Kidney (tissue), 14 donors: ENCODE measurements around the gene ZSCAN18. TPM values are rescaled to one million over a fixed set of nuclear protein-coding genes. Genes with fewer than 3 reads are reported as not detected.

Experiments
- DNase-seq, 5 donors: peaks; one replicate each; pipeline ENCODE4 v3.0.0-alpha.2; 2013 to 2020
- FAIRE-seq: peaks from 2 replicates; lab custom pipeline; 2012; peaks lifted over from hg19 to GRCh38; lab: Jason Lieb, UNC
- H3K27ac ChIP-seq, 2 donors: one replicate each; pipeline ENCODE4 v1.7.0; 2013; ENCODE audit warnings: low read depth in 2 of 2, low read length in 2 of 2, inconsistent platforms in 1 of 2
- H3K27me3 ChIP-seq: one replicate; pipeline ENCODE4 v1.7.1; 2013; ENCODE audit warnings: low read length, inconsistent platforms; ENCODE audit not compliant: control insufficient read depth, insufficient read depth
- H3K36me3 ChIP-seq, 3 donors: one replicate each; pipeline versions ENCODE4 v1.7.0 to v1.7.1; 2013; ENCODE audit warnings: low read length in 3 of 3, control low read depth in 1 of 3, inconsistent platforms in 1 of 3; ENCODE audit not compliant: insufficient read depth in 3 of 3, control insufficient read depth in 2 of 3
- H3K4me1 ChIP-seq, 3 donors: one replicate each; pipeline versions ENCODE4 v1.7.0 to v1.7.1; 2013; ENCODE audit warnings: low read length in 3 of 3, inconsistent platforms in 1 of 3, low read depth in 1 of 3; ENCODE audit not compliant: control insufficient read depth in 2 of 3, insufficient read depth in 2 of 3
- H3K4me3 ChIP-seq, 3 donors: one replicate each; pipeline versions ENCODE4 v1.7.0 to v1.8.1; 2013; ENCODE audit warnings: low read length in 3 of 3, control low read depth in 1 of 3, inconsistent platforms in 1 of 3
- H3K9ac ChIP-seq, 3 donors: one replicate each; pipeline versions ENCODE4 v1.7.0 to v1.7.1; 2013; ENCODE audit warnings: low read length in 3 of 3, control low read depth in 1 of 3, inconsistent platforms in 1 of 3
- H3K9me3 ChIP-seq, 3 donors: one replicate each; pipeline versions ENCODE4 v1.7.0 to v1.7.1; 2013; ENCODE audit warnings: low read length in 3 of 3, control low read depth in 1 of 3, inconsistent platforms in 1 of 3; ENCODE audit not compliant: control insufficient read depth in 2 of 3, insufficient read depth in 1 of 3
- intact Hi-C: fragments of 100-400 bp; cut with DNase I; formaldehyde crosslinking; loops from one replicate; pipeline ENCODE4 v1.11.1; 2022
- polyA plus RNA-seq: library from polyadenylated mRNA; stranded (reverse); fragments of 350-450 nt; fragmentation: Illumina TruSeq; extraction: RNeasy Lipid Tissue Mini Kit (QIAGEN cat#74804); gene quantifications from one replicate; pipeline ENCODE4 v1.2.3, GENCODE V29; 2014; ENCODE audit warnings: low read depth, low replicate concordance; ENCODE audit not compliant: insufficient read depth
- total RNA-seq: library from RNA; stranded (reverse); fragmentation: NEBNext Ultra II Directional; extraction: Animal tissue kit (Norgen Biotek cat#: 25700); gene quantifications from one replicate; pipeline ENCODE4 v1.2.1, GENCODE V29; 2021
- TF ChIP-seq, protein P1 (sequence below): IDR thresholded peaks from 3 replicates; pipeline ENCODE4 v1.5.1; 2012; ENCODE audit warnings: mild to moderate bottlenecking, moderate library complexity, borderline replicate concordance; ENCODE audit not compliant: insufficient read depth; ENCODE audit errors: extremely low read depth
- donor health status: control.
- donor health status: control.
- donor health status: control.
- donor health status: control.
- donor health status: control.
- donor health status: DM: yes; HTN: yes; CAD: no.
- donor health status: Normal renal cell carcinoma (clear cell type).

Gene ZSCAN18
- total and polyA plus RNA-seq, 2 donors from 2014 or later, result 73.2 to 103 TPM

DNA sequence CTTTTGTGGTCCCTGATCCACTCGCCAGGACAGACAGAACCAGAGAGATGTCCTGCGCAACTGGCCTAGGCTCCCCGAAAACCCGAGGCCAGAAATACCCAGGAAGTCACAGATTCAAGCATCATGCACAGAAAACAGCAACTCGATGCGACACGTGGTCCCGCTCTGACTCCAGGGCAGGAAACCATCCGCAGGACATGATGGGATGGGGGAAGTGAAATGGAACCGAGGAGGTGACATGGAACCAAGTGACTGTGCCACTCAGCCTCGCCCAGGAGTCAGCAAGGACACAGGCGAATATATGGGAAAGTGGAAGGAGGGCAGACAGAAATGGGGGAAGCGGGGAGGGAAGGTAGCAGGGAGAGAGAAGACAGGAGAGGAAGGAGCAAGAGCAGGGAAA lies 1.1 kb downstream of the ZSCAN18 start:
- Histone ChIP-seq H3K27ac (peak overlapping the region in 1 of 2 donors; percentile 97), H3K36me3 (no peaks in the 10 kb centered on the region), H3K27me3 (no peaks in the 10 kb centered on the region), H3K4me3 (peak overlapping the region; percentile 44 to 94 (median 50)), H3K4me1 (peaks cover 0 to 6% (median 0%) of the 10 kb centered on the region in 3 donors), H3K9ac (peak overlapping the region in 1 of 3 donors; percentile 38), H3K9me3 (peaks cover 0 to 1% (median 0%) of the 10 kb centered on the region in 3 donors)
- DNase-seq, result peak in 2 of 5 donors; percentile 3 to 7
- intact Hi-C loops, result no loop called here
- TF ChIP-seq, protein P1, sequence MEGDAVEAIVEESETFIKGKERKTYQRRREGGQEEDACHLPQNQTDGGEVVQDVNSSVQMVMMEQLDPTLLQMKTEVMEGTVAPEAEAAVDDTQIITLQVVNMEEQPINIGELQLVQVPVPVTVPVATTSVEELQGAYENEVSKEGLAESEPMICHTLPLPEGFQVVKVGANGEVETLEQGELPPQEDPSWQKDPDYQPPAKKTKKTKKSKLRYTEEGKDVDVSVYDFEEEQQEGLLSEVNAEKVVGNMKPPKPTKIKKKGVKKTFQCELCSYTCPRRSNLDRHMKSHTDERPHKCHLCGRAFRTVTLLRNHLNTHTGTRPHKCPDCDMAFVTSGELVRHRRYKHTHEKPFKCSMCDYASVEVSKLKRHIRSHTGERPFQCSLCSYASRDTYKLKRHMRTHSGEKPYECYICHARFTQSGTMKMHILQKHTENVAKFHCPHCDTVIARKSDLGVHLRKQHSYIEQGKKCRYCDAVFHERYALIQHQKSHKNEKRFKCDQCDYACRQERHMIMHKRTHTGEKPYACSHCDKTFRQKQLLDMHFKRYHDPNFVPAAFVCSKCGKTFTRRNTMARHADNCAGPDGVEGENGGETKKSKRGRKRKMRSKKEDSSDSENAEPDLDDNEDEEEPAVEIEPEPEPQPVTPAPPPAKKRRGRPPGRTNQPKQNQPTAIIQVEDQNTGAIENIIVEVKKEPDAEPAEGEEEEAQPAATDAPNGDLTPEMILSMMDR, result no peak
- FAIRE-seq, result no peak

DNA sequence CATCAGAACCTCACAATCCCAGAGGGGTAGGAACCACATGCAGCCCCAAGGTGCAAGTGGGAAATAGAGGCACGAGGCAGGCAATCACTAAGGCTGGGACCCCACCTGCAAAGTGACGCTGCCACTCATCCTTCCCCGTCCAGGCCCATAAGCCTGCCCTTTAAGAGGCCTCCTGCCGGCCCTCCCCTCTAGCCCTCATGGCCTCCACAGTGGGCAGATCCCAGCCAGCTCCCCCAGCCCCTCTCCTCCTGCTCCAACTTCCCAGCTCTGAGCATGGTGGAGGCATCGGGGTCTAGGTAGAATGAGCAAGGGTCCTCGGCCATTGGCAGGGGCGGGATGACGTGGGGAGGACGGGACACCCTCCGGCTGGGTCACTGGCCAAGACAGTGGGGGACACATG lies 2.7 kb downstream of the ZSCAN18 start:
- H3K27ac ChIP-seq, result no peak overlapping the region
- TF ChIP-seq, protein P1, result no peak
- peaks cover 0 to 1% (median 0%) of the 10 kb centered on the region in 3 donors for H3K9me3 ChIP-seq
- peaks cover 0 to 6% (median 0%) of the 10 kb centered on the region in 3 donors for H3K4me1 ChIP-seq
- H3K4me3 ChIP-seq, result no peak overlapping the region
- H3K36me3 ChIP-seq, result no peaks in the 10 kb centered on the region
- DNase-seq, result no peak
- H3K9ac ChIP-seq, result no peak overlapping the region
- H3K27me3 ChIP-seq, result no peaks in the 10 kb centered on the region
- intact Hi-C loops, result no loop called here
- no peak for FAIRE-seq

DNA sequence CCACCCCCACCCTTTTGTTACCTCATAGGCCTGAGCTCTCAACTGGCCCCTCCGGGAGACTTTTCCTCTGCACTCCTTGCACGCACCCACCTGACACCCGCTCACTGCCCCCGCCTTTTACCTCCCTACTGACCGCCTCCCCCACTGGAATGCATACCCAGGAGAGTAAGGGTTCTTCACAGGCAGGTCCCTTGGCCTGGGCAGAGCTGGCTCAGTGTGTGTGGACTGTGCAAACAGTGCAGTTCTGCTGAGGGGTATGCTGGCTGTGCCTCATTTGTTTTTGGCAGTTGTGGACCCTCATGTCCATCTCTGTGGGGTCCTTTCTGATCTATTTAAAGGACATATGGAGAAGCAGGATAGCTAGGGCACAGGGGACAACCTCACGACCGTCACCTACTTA lies 5.0 kb downstream of the ZSCAN18 start:
- FAIRE-seq (no peak), DNase-seq (no peak)
- Histone ChIP-seq H3K36me3 (peaks cover 0 to under 1% (median 0%) of the 10 kb centered on the region in 3 donors), H3K9me3 (peaks cover 0 to 1% (median 0%) of the 10 kb centered on the region in 3 donors), H3K4me1 (peaks cover 0 to 6% (median 0%) of the 10 kb centered on the region in 3 donors), H3K9ac (no peak overlapping the region), H3K27me3 (no peaks in the 10 kb centered on the region), H3K27ac (no peak overlapping the region), H3K4me3 (no peak overlapping the region)
- intact Hi-C loops, result no loop called here
- TF ChIP-seq, protein P1, result no peak
